HG02973 (cell line): ENCODE measurements around the gene SYT6.
A peak's percentile ranks its signal among the peaks of the same experiment; 100 is the strongest.

ENCODE experiments used
- ATAC-seq: cut with Tn5 transposase; IDR thresholded peaks from one replicate; pipeline ENCODE4 v1.9.1; 2021; ENCODE audit warnings: moderate library complexity; ENCODE audit not compliant: unreplicated experiment

Gene SYT6

DNA sequence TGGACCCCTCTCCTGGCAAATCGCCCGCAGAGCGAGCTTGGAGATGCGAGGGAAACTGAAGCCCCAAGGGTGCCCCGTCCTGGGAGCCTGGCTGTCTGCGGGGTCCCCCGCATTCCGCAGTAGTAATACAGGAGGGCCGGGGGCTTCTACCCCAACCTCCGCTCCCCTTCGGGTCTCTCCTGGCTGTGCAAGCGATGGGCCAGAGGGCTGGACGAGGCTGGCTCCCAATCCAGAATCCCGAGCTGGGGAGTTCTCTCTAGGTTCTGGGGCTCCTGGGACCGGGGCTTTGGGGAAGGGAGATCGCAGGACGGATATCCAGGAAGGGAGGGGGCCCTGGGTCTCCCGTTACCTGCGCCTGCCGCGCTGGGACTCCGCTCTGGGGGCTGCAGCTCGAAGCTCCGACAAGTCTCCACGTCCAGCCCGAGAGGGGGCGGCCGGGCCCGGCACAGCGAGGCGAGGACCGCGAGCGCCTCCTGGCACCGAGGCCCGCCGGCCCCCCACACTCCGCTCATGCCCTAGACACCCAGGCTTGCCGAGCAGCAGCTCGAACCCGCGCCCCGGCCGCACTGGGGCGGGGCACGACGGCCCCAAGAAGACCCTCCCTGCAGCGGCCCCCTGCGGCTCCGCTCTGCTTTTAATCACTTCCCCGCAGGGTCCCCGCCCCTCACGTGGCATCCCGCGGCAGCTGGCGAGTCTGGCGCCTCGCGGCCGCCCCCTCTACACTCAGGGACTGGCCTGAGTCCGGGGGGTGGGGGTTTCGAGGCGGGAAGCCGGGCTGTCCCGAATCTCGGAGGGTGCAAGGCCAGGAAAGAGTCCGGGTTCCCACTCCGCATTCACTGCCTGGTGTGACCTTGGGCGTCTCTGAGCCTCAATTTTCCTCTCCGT is at the start of gene SYT6:
Gene SYT6 (minus strand): TSS at position 609 of the 885 bp plus-strand sequence. CDS start 97 bp downstream, at position 512.
- ATAC-seq: no peak

DNA sequence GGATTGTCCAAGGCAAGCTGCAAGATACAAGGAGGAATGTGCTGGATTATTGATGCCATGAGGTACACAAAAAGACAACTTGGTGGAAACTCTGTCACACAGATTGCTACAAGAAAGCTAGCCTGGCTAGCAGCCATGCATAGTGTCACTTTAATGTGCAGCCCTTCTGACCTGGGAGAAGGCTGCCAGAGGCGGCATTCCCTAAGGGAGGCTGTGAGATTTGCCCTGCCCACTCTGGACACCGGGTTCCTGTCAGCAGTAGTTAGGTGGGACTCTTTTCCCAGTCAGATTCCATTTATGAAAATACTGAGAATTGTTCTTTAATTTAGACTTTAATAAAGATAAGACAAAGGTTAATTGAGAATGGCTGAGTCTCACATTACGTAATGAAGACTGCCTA is 47.8 kb upstream of the SYT6 start:
- no peak for ATAC-seq

GRCh38 chr1:114199017-114199594 is 45.4 kb upstream of the SYT6 start:
- ATAC-seq: no peak

DNA sequence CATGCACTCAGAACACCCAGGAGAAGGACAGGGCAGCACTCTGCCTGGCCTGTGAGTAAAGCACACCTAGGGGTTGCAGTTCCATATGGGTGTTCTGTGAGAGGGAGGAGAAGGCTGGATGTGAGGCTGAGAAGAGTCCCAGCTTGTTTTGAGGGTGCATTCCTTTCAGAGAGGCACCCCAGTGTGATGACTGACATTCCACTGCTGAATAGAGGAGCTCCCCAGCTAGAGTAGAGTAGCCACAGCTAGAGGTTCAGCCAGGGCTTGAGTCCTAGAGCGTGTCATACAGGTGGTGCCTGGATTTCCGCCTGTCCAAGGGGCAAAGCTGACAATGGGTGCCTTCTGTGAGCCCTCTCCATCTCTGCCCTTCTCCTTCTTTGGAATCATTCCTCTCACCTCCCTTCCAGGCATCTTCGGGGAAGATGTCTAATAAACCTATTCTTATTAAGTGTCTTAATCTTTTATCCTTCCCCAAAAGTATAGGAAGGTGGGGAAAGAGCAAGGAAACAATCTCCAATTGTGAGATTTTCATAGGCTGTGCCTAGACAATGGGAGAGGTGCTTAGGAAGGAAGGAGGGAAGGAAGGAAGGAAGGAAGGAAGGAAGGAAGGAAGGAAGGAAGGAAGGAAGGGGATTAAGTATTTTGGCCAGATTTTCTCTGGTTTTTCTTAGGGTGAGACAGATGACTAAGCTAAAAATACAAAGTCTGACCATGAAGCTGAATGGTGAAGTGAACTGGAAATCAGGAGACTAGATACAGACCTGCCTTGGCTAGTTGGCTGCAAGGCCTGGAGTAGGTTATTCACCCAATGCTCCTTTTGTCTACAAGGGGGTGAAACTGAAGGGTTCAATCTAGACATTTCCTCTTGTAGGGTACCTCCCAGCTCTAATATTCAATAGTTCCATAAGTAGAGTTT is 43.6 kb upstream of the SYT6 start:
- no peak for ATAC-seq

DNA sequence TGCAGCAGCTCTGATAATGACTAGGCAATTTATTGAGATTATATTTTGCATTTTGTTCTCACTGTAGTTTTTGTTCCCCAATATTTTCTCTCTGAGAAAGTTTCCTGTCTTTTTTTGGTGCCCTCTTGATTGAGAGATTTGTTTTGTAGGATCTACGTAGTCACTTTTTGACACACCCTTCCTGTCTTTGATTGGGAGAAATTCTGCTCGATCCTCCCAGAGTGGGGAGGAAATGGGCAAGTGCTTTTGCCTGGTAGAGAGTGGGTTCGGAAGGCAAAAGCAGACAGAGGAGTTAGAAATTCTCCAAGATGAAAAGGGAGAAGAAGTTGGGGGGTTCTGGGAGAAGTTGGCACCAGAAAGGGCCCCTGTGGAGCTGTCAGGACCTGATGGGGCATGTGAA is 42.1 kb upstream of the SYT6 start:
- ATAC-seq: no peak

DNA sequence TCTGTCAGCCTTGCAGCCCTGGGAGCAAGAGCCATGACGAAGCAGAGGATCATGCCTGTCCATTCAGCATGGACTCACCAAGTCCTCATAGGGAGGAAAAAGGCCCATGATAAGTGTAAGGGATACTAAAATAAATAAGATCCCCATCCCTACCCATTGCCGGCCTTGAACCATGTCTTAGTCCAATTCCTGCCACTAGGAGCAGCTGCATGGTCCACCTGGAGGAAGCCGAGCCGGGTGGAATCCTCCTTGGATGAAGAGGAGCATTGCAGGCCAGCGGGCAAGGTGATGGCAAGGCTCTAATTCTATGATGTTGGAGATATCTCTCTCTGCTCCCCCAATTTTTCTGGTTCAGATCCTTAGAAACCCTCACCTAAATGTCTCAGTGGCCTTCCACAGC is 38.7 kb upstream of the SYT6 start:
- ATAC-seq: no peak

GRCh38 chr1:114189398-114189797 is 35.7 kb upstream of the SYT6 start:
- ATAC-seq: no peak

DNA sequence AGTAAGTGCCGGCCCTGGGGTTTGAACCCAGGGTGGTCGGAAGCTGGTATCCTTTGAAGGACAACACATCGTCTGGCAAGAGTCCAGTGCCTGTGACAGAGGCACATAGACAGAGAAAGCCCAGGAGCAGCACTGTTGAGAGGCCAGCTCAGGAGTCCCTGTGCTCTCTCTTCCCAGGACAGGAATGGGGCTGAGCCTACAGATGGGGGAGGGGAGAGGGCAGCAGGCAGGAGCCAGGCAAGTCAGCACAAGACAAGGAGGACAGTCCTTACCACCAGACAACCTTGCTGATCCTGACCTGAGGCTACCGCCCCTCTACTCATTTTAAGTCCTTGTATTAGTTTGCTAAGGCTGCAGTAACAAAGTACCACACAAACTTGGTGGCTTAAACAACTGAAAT is 27.7 kb upstream of the SYT6 start:
- no peak for ATAC-seq

- ATAC-seq: no peak
Measured at GRCh38 chr1:114180742-114181141, 27.1 kb upstream of the SYT6 start.

- ATAC-seq: no peak
Measured at GRCh38 chr1:114178936-114179335, 25.3 kb upstream of the SYT6 start.

- no peak for ATAC-seq
Measured at GRCh38 chr1:114177282-114177681, 23.6 kb upstream of the SYT6 start.

- no peak for ATAC-seq
Measured at GRCh38 chr1:114176366-114176765, 22.7 kb upstream of the SYT6 start.

GRCh38 chr1:114173680-114174079 is 20.0 kb upstream of the SYT6 start:
- no peak for ATAC-seq

GRCh38 chr1:114169509-114169908 is 15.8 kb upstream of the SYT6 start:
- ATAC-seq: no peak

DNA sequence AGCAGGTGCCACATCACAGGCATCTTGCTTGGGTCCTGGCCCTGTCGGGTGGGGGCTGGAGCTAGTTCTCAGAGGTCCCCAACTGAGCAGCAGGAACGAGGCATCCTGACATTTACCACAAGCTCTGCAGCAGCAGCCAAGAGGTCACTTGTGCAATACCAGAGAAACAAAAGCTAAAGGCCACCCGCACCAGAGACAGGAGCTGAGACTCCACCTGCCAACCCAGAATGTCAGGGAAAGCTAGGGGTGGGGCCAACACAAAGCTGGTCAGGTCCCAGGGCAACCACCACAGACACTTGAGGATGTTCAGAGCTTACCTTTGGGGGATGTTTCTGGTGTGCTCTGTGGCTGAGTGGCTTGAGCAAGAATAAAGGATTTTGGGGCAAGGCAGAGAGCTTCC is 13.6 kb upstream of the SYT6 start:
- ATAC-seq: no peak

- peak; percentile 54 for ATAC-seq
Measured at GRCh38 chr1:114164840-114165543, 11.3 kb upstream of the SYT6 start.

- ATAC-seq: no peak
Measured at GRCh38 chr1:114159941-114160340, 6.3 kb upstream of the SYT6 start.

DNA sequence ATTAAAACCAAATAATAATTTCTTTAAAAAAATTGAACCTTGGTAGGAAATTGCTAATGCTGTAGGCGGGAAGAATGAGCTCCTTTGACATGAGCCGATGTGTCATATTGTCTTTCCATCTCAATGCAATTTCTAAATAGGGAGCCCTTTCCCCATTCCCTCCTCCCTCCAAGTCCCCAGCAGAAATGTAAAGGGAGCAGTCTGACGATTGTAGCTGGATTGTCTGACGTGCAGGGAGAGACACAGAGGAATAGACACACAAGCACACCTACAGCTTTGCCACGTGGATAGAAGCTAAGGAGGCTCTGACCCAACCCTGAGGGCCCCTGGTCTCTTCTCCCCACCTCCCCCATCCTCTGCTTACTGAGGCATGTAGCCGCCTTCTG is 3.6 kb upstream of the SYT6 start:
- no peak for ATAC-seq

GRCh38 chr1:114156538-114157274 is 3.0 kb upstream of the SYT6 start:
- no peak for ATAC-seq

- no peak for ATAC-seq
Measured at GRCh38 chr1:114155706-114156105, 2.0 kb upstream of the SYT6 start.
